Stimulated activated CD4-positive, alpha-beta T cell treated with anti-CD3 and anti-CD28 coated beads, TNF-alpha, amount 100 ng/mL, for 4 hours (primary cell): Measurements from ENCODE around the gene WIPF1.

Experiments
- DNase-seq, 3 experiments: peaks; one replicate each; pipeline ENCODE4 v3.0.0-alpha.2; 2020; ENCODE audit warnings: low read depth in 3 of 3

WIPF1 gene

DNA sequence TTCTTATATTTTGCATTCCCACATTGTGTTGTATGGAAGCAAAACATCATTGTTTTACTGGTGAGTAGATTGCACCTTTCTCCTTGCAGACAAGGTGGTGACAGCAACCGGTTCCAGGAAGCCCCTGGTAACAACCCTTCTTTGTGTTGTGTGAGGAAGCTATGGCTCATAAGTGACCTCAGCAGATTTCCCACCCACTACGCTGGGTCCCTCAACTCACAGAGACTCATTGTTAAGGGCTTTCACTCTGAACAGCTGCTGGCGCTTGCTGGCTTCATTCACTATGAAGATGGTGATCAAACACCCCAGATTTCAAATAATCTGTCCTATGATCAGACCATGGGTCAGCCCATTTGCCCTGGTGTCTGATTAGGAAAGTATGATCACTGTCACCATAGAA is 53.4 kb downstream of the WIPF1 start:
- no peak for DNase-seq

DNA sequence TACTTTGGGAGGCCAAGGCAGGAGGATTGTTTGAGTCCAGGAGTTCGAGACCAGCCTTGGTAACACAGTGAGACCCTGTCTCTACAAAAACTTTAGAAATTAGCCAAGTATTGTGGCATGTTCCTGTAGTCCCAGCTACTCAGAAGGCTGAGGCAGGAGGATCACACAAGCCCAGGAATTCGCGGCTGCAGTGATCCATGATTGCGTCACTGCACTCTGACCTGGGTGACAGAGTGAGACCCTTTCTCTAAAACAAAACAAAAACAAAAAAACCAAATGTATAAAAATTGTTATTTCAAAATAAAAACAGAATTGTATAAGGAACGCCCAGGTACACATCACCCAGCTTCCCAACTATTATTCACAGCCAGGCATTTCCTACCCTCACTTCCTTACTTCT is 56.7 kb downstream of the WIPF1 start:
- DNase-seq: no peak

DNA sequence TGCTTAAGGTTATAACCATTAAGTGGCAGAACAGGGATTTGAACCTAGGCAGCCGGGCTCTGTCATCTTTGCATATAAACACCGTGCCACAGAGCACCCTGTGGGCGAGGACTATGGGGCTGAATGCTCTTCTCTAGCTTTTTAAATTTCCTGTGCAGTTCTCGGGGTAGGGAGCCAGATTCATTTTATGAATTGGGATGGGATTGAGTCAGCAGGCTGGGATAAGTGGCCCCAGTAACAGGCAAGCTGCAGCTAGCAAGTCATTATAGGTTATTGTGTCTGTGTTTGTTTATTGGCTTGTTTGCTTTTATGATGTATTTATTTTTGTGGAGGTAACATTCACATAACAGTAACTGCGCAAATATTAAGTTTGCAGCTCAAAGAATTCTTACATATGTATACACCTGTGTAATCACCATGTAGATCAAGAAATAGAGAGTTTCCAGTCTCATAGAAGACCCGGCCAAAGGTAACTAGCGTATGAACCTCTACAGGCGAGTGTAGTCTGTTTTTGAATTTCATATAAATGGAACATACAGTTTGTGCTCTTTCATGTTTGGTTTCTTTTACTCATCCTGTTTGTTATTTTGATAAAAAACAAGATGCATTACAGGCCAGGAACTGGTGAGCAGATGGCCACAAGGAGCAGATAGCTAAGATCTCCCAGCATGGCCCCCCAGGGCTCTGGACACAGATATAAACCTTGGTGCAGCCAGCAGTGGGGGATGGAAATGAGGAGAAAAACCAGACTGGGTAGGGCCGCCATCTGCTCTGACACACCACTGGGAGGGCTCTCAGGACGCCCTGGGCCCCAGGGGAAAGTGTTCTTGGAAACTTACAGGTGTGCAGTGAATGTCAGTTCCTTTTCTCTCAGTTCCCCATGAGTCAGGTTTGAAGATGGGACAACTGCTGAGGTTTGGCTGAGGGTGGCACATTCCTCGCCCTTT is 61.6 kb downstream of the WIPF1 start:
- DNase-seq: no peak

DNA sequence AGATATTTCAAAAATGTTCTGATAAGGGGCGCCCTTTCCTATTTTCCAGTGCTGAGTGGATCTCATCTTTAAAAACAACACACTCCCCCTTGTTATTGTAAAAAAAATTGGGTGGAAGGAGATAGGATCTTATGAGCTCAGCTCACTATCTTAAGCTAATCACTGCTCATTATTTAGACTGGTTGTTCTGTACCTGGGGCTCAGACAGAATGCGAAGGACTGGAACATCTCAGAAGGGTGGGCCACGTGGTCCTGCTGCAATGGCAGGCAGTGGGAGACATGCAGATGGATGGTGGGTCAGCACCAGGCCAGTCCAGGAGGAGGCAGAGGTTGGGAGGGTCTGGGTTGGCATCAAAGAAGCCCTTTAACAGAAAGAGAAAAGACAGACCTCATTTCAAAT is 62.5 kb downstream of the WIPF1 start:
- no peak for DNase-seq

DNA sequence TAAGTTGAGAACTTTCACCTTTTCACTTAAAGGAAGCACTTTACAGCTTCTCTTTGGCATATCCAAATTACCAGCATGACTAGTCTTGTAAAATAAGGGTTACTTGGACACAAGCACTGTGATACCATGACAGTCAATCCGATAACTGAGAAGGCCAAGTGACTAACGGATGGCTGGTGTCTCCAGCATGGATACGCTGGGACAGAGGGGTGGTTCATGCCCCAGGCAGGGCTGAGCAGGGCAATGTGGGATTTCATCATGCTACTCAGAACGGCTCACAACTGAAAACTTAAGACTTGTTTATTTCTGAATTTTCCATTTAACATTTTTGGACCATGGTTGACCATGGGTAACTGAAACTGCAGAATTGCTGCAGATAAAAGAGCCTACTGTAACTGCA is 67.7 kb downstream of the WIPF1 start:
- no peak for DNase-seq

DNA sequence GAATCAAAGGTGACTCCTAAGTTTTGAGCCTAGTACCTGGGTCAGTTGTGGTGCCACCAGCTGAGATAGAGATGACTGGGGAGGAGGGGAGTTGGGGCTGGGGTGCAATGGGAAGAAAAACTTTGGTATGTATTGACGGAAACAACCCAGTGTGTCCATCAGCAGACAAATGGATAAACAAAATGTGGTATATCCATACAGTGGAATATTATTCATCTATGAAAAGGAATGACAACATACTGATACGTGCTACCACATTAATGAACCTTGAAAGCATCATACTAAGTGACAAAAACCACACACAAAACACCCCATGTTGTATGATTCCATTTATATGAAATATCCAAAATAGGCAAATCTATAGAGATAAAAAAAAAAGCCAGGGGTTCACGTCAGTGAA is 69.6 kb downstream of the WIPF1 start:
- no peak for DNase-seq

DNA sequence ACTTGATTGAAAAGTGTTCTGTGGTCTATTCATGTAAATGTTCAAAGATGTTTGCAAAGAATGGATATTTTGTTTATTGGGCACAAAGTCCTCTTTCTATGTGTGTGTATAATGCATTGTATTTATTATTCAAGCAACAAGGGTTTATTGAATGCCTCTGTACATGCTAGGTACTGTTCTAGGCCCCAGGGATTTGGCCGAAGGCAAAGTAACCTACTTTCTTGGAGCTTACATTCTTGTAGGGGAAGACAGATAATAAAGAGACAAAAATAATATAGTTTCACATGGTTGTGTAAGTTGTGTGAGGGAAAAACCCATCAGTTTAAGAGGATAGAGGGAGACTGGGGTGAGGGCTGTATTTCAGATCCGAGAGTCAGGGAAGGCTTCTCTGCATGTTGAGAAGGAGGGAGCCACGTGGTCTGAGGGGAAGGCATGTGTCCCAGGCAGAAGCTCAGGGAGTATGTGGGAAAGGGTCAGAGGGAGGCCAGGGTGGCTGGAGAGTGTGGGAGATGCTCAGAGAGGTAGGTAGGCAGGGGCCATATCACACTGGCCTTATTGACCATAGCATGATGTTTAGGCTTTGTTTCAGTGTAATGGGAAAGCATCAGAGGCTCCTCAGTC is 70.4 kb downstream of the WIPF1 start:
- no peak for DNase-seq

DNA sequence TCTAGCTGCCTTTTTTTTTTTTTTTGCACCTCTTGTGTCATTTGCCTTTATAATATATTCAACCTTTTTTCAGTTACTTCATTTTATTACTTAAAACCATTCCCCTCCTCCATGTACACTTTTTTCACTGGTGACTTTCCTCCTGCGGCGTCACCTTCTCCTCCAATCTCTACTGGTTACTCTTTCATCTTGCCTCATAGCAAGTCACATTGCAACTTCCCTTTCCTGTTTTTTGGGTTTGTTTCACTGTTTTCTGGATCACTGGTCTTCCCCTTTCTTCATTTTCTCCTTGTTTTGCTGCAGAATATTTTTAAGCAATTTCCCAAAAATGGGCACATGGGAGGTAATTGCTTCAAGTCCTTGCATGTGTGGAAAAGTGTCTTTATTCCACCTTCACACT is 73.1 kb downstream of the WIPF1 start:
- DNase-seq: no peak

DNA sequence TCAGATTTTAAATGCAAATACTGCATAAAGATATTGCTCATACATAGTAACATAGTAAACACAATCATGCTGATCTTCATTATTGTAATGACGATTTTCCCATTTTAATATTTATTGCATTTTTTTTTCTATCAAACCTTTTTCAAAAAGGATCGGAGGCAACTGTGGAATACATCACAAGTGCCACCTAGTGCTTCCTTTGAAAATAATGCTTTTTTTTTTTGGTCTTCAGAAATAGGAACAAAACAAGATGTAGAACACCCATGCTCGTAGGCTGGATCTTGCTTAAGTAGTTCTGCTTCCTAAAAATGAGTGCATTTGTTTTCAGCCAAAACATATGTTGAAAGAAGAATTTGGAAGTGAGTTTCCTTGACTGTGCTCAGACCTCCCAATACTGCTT is 75.1 kb downstream of the WIPF1 start:
- DNase-seq: no peak

DNA sequence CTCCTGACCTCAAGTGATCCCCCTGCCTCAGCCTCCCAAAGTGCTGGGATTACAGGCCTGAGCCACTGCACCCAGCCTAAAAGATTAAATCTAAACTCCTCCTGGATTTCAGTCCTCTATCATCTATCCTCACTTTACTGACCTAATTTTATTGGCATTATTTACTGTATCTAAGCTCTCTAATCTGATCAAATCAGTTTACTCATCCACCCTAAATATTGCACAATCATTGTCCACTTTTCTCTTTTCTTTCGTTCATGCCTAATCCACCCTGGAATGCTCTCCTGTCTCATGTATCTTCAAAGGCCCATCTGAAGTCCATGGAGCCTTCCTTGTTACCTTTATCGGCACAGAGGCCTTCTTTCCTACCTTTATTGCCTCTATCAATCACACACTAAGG is 79.2 kb downstream of the WIPF1 start:
- DNase-seq: no peak

DNA sequence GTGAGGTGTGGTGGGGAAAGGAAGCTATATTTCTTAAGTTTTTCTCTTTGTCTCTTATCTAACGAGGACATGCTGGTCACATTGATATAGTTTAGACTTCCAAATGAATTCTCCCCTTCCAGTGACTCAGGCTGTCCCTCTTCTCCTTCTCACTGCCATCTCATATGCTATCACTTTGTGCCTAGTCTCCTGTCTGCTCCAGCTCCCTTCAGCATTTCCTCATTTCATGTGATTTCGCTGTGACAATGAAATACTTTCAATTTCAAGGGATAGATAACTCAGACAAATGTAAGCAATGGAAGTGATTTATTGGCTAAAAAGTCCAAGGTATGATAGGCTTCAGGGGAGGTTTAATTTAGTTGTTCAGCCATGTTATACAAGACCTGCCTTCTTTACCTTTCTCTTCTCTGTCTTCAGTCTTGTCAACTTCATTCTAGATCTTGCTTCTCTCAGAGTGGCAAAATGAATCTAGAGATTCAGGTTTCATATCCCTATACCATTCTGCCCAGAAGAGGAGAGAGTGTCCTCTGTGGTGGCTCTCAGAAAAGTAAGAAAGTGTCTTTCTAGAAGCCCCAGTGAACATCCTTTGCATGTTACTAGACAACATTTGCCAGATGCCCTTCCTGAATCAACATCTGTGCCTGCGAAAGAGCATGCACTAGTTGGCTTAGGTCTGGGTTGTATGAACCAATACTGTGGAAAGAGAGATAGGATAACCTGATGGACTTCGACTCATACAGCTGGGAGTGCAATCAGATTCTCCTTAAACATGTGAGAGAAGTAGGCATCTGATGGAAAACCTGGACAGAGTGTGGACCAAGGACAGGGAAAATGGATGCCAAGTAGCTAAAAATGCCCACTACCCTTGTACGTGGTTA is 80.9 kb downstream of the WIPF1 start:
- DNase-seq: no peak

DNA sequence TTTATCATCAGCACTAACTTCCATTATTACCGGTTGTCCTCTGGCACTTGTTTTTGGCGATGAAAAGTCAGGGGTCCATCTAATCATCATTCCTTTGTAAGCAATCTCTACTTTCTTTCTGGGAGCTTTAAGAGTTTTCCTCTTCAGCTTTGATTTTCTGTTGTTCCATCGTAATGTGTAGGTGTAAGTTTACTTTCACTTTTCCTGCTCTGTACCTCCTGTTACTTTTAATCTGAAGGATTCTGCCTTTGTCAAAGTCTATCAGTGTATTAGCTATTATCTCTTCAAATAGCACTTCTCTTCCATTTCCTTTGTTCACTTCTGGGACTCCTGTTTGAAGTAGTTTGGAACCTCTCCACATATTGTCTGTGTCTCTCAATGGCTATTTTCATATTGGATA is 85.3 kb downstream of the WIPF1 start:
- DNase-seq: no peak

DNA sequence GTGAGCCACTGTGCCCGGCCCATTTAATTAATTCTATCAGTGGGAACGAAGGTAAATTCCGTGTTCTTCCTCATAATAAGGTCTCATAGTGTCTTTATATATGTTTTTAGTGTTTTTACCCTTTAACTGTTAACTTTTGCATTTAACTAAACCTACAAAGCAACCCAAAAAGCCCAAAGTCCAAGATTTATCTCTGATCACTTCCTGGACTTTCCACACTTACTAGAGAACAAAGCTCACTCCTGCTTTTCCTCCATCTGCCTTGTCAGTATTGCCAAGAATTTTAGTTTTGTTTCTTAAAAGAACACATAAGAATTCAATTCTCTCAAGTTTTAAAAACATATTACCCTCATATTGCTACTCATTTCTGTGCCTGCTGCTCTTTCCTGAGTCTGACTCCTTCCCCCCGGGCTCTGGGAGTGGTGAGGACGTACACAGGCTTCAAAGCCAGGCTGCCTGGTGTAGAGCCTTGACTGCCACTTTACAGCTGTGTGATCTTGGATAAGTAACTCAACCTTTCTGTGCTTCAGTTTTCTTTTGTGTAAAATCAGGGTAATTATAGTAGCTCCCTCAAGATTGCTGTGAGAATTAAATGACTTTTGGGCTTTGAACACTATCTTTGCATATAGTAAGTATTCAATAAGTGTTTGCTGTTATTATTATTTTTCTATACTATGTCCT is 85.9 kb downstream of the WIPF1 start:
- DNase-seq: no peak

DNA sequence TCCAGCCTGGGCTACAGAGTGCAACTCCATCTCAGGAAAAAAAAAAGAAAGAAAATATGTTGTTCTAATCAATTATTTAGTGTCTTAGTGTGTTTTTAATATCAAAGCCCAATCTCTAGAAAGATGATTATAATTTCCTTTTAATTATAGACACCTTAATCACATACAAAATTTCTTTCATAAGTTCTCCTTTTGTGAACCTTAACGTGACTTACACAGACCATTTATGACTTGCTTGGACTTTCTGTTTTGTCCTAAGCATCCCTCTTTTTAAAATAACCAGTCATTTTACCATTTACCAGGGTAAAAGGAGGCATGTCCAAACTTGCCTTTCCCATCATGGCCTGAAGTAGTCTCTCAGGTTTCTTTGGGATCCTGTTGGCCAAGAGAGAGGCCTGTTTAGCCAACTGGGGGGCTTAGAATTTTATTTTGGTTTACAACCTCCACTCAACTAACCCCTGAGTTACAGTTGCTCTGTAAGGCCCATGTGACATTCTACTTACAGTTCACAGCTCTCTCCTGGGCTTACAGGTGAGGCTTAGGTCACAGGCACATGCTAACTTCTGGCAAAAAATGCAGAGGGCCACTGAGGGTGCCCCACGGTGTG is 86.9 kb downstream of the WIPF1 start:
- DNase-seq: no peak
